ENCODE data around the gene TJP1.

GRCh38 chr15:29773816-29774215 is 48.5 kb downstream of the TJP1 start:
- TF ChIP-seq CTCF (IDR thresholded peaks at IDR 0.05), result no peak
- TF ChIP-seq POLR2A (IDR thresholded peaks at IDR 0.05), result no peak

Data from lower leg skin (tissue), 3 donors.